Hepatic stellate cell (primary cell): ENCODE measurements around the gene CRIM1.

Source experiments
- DNase-seq: peaks from one replicate; pipeline ENCODE4 v3.0.0; 2011; ENCODE audit warnings: low spot score

Gene CRIM1

DNA sequence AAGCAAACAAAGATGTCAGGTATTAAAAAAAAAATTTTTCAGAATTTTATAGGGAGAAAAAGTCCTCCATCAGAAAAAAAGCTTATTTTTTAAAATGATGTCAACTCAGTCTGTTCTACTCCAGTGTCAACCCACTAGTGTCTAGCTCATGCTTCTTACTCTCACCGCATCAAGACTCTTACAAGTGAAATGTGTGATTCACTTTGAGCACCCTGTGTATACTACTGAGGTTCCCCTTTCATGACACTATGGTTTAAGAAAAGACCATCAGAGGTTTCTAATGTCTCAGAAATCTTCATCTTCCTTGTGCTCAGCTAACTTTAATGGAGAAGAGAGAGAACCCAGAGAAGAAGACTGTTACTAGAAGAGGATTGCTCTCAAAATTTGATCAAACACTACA is 199.0 kb downstream of the CRIM1 start:
- no peak for DNase-seq

DNA sequence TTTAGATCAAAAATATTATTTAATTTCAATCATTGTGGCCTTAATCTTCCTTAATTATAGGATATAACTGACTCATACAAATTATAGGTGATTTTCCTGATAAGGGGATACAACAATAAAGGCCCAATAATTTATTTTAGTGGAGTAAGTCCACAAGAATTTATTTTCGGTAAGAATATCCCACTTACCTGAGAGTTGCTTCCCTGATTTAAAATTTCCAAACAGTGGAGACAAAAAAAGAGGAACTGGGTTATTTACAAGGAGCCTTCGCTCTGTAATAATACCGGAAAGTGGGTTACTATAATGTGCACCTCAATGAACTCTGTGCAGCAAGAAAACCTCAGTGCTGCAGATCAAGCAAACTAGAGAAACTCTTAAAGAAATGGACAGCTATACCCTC is 200.2 kb downstream of the CRIM1 start:
- DNase-seq, result no peak

- peak; percentile 37 for DNase-seq
These were observed 201.3 kb downstream of the CRIM1 start for GRCh38 chr2:36556842-36557241.

DNA sequence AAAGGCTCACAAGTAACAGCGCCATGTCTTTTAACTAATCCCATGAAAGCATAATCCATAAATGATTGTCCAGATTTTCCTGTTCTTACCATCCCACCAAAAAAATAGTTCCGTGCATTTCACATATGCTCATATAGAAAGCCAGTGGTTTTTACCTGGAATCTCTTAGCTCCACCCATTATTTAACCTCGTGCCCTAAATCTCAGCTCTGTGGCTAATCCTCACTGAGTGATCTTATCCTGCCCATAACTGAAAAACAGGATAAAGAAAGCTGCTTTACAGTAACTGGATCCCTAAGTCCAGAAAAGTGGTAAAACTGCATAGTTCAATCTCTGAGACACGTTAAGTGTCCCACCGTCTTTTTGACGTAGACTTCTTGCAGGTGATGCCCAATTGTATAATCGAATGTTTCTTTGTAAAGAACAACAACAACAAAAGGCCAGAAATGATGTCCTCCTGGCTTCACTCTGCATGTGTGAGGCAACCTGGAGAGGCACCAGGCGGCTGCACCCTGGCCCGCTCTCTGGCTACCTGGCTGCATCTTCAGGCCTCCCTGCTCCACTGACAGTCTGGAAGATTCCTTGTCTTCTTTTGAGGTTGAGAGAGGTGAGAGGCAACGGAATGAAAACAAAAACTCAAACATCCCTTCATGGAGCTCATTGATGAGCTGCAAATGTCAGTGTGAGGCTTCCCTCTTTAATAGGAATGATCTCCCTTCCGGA is 203.8 kb downstream of the CRIM1 start:
- DNase-seq, result no peak

DNA sequence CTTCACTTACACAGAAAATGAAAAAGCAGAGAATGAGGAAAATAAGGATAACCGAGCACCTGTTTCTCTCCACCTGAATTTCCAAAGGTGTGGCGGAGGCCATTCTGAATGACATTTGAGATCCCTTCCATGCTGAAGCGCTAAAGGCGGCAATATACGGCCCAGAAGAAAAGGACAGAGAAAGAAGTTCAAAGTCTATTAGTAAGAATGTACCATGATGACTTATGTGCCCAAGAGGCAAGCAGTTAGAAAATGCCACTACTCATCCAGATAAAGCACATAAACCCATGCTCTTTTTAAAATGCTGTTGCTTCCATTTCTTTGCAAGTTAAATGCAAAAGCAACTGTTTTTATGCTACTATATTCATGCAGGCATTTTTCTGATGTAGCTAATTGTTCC is 205.1 kb downstream of the CRIM1 start:
- no peak for DNase-seq

DNA sequence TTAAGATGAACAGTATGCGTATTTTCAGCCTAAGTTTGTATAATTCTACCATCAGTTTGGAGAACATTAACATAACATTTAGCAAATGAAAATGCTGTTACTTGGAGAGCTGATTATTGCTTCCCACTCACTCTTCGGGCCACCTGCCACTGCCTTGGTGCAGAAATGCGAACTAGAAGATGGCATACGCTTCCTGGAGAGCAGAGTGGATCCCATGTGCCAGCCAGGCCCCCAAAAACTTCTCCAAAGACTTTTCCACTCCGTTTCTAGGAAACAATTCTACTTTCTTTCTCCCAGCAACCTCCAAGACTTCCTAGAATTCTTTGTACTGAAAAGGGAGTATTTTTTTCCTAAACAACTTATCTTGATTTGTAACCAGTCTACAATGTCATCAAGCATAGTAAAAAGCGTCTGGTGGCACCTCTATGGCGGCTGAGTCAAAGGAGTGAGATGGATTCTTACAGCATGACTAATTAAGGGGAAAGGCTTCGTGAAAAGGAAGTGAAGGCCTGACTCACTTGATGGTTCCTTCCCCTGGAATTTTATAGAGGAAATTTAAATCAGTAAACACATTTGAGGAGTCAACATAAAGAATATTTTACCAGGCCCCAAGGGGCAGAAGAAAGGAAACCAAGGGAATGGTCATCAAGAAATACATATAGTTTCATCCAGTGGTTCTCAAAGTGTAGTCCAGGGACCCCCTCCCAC is 205.8 kb downstream of the CRIM1 start:
- DNase-seq, result peak; percentile 62

DNA sequence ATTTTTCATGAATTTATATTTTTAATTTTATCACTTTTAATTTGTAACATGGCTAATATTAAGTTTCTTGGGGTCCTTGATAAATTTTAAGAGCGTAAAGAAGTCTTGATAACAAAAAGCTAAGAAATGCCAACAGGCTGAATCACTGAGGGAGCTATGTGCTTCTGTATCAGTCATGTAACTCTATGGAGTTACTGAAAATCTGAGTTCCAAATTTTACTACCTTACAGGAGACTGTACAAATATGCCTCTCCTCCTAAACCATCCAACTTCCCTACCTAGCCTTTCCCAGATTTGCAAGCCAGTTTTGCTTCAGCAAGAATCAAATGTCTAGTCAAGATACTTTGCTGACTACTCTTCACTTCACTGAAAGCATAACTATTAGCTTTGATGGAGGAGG is 206.7 kb downstream of the CRIM1 start:
- DNase-seq, result peak; percentile 10

GRCh38 chr2:36562973-36563532 is 207.5 kb downstream of the CRIM1 start:
- no peak for DNase-seq

- no peak for DNase-seq
These were observed 208.9 kb downstream of the CRIM1 start for GRCh38 chr2:36564377-36564930.

GRCh38 chr2:36565712-36566111 is 210.1 kb downstream of the CRIM1 start:
- no peak for DNase-seq

DNA sequence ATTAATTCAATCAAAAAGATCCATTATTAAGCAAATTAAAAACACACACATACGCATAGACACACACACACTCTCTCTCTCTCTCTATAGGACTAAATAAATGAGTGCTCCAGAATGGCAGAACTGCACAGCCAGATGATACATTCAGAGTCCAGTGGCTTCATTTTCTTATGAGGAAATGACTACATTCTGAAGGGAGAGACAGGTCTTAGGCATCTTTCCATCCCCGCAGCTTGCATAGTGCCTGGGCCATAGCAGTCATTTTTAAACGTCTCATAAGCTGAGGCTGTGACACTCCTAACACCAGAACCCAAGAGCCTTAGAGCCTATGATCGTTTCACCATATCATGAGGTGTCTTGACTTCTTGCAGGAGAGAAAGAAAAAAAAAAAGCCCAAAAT is 211.3 kb downstream of the CRIM1 start:
- DNase-seq, result no peak

DNA sequence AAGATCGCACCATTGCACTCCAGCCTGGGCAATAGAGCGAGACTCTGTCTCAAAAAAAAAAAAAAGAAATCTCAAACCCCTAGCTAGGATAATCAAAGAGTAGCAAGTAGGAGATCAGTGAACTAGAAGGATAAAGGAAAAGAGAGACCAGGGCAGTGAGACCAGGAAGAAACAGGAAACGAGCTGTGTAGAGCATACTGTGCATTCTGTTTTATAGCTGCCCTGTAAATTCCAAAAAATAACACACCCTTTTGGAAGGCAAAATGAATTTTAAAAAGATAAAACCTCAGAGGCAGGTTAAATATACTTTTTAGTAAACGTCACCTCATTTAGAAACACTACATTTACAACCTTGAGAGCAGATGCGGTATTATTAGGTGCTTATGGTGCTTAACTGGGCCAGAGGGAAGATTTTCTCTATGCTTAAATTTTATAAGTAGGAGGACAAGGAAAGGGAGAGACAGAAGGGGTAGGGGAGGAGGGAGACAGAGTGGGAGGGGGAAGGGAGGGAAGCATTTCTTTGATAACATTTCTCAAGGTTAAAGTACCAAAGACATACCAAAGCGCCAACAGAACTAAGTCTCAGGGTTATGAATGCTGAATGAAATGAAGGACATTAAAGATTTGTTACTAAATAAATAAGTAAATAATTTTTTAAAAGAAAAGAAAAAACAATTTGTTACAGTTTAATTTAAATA is 212.3 kb downstream of the CRIM1 start:
- DNase-seq, result no peak

- peak; percentile 12 for DNase-seq
These were observed 213.1 kb downstream of the CRIM1 start for GRCh38 chr2:36568516-36569246.

DNA sequence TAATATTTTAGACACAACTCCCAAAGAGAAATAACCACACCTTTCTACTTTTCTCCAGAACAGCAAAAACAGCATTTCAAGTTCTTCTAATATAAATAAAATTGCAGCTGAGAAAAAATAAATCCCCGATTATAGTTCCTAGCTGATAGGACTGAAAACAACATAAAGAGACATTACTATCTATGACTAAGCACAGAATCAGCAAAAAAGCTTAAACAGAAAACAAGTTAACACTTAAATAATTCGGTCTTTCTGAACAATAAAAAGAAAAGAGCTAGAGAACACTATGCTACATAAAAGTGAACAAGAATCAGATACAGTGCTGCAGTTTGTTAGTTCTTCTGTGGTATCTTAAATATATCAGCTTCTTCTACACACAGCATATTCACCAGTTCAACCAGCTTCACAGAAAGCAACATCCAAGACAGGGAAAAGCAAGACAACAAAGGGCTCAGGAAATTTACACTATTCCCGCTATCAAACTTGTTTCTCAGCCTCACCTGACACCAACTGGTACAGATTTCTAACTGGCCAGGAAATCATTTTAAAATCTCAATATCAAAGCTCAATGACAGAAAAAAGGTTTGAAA is 213.8 kb downstream of the CRIM1 start:
- no peak for DNase-seq

DNA sequence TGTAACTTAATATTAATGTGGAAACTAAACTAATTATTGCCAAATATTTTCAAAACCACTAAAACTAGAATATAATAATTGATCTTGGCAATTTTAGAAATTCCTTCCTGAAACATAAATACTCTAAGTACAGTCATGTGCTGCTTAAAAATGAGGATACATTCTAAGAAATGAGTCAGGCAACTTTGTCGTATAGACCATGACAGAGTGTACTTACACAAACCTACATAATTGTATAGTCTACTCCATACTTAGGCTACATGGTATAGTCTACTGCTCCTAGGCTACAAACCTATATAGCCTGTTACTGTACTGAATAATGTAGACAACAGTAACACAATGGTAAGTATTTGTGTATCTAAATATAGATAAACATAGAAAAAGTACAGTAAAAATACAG is 214.8 kb downstream of the CRIM1 start:
- DNase-seq, result no peak

DNA sequence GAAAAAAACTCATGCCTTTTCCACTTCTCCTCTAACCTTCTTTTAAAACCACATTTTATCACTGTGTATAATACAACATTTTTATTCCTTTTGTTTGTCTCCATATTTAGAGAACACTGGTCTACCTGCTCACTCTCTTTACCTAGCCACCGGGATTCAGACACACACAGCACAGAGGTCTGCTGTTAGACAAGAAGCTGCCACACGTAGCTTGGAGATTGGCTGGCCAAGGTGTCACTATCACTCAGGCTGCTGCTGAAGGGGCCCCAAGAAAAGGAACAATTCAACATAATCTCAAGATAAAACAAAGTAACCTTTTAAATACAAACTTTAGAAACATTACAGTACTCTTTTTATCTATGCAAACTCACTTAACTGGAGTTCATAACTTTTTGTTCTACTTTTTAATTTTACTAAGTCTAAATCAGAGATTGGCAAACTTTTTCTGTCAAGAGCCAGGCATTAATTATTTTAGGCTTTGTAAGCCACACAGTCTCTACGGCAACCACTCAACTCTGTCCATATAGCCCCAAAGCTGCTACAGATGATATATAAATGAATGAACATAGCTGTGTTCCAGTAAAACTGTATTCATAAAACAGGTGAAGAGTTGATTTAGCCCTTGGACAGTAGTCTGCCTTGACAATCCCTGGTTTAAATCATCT is 216.6 kb downstream of the CRIM1 start:
- DNase-seq, result no peak

DNA sequence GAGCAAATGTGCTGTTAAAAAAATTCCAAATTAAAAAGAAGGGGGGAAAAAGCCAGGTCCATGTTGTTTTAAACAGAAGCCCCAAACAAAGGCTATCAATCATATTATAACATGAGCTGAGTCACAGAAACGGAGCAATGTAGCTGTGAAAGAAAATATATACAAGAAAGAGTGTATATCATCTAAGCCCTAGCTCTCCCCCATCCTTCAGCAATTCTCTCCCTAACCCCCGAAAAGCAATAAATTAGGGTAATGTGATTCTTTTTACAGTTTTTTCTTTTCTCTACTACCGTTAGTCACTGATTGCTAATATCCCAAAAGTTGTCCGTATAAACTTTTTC is 217.1 kb downstream of the CRIM1 start:
- DNase-seq, result no peak

GRCh38 chr2:36573165-36573564 is 217.6 kb downstream of the CRIM1 start:
- no peak for DNase-seq

DNA sequence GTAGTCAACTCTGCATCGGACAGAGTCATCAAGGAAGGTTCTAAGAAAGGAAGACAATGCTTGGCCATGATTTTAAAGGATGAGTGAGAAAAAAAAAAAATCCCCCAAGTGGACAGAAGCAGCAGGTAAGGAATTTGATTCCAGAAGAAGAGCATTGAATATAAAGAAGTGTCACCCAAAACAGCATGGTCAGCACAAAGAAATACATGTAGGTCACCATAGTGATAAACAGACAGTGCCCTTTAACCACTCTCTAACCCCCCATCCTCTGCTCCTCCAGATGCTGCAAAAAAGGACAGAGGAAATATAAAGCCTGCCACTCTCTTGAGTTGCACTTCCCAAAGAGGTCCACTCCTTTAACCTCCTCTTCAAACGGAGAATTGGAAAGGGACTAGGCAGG is 219.0 kb downstream of the CRIM1 start:
- no peak for DNase-seq

- no peak for DNase-seq
These were observed 222.3 kb downstream of the CRIM1 start for GRCh38 chr2:36577884-36578283.
